ENCODE data around the gene BAIAP3.

Gene BAIAP3

GRCh38 chr16:1347962-1348361, 14.5 kb downstream of the BAIAP3 start:
- FAIRE-seq: no peak

- no peak for FAIRE-seq
Measured at GRCh38 chr16:1348441-1348840, 15.0 kb downstream of the BAIAP3 start.

GRCh38 chr16:1348926-1349325, 15.5 kb downstream of the BAIAP3 start:
- no peak for FAIRE-seq

GRCh38 chr16:1349351-1349750, 15.9 kb downstream of the BAIAP3 start:
- FAIRE-seq: no peak

- no peak for FAIRE-seq
Measured at GRCh38 chr16:1349951-1350350, 16.5 kb downstream of the BAIAP3 start.

- no peak for FAIRE-seq
Measured at GRCh38 chr16:1350691-1351090, 17.2 kb downstream of the BAIAP3 start.

- no peak for FAIRE-seq
Measured at GRCh38 chr16:1351215-1351581, 17.8 kb downstream of the BAIAP3 start.

- FAIRE-seq: no peak
Measured at GRCh38 chr16:1351582-1352362, 18.3 kb downstream of the BAIAP3 start, which contains the start of the genes GNPTG and TSR3. Gene GNPTG (plus strand): TSS chr16:1351931. CDS start chr16:1351966, 35 bp downstream. Gene TSR3 (minus strand): TSS chr16:1351878. CDS start chr16:1351804, 74 bp downstream.

GRCh38 chr16:1354815-1355540, 21.5 kb downstream of the BAIAP3 start:
- FAIRE-seq: no peak

- no peak for FAIRE-seq
Measured at GRCh38 chr16:1355591-1355990, 22.1 kb downstream of the BAIAP3 start.

GRCh38 chr16:1356061-1356900, 22.8 kb downstream of the BAIAP3 start:
- FAIRE-seq: no peak

- no peak for FAIRE-seq
Measured at GRCh38 chr16:1357906-1358566, 24.6 kb downstream of the BAIAP3 start.

GRCh38 chr16:1361685-1362360, 28.4 kb downstream of the BAIAP3 start:
- FAIRE-seq: no peak

GRCh38 chr16:1362807-1363206, 29.4 kb downstream of the BAIAP3 start:
- no peak for FAIRE-seq

- FAIRE-seq: no peak
Measured at GRCh38 chr16:1363501-1364041, 30.1 kb downstream of the BAIAP3 start.

GRCh38 chr16:1364510-1364909, 31.1 kb downstream of the BAIAP3 start:
- no peak for FAIRE-seq

- FAIRE-seq: no peak
Measured at GRCh38 chr16:1366060-1366711, 32.7 kb downstream of the BAIAP3 start.

GRCh38 chr16:1366712-1367299, 33.4 kb downstream of the BAIAP3 start:
- FAIRE-seq: no peak

- FAIRE-seq: no peak
Measured at GRCh38 chr16:1367486-1368174, 34.2 kb downstream of the BAIAP3 start.
